OCI-LY7 (cell line): ENCODE measurements around the gene CMTM3. TPM values are rescaled to one million over a fixed set of nuclear protein-coding genes. Genes with fewer than 3 reads are reported as not detected.

Experiments
- BruUV-seq: library from RNA; stranded (reverse); fragments of 400-500 nt; replicated peaks from 2 replicates; lab custom pipeline; 2021; lab: Mats Ljungman, UMichigan
- CTCF ChIA-PET: fragments of 300-600 bp; sonication (Branson Sonifier 250); formaldehyde crosslinking; loops from one replicate; lab custom pipeline; 2022; ENCODE audit warnings: antibody characterized with exemption; ENCODE audit not compliant: unreplicated experiment; lab: Charles Lee
- POLR2A ChIA-PET: fragments of 300-600 bp; sonication (Branson Sonifier 250); formaldehyde crosslinking; loops from one replicate; lab custom pipeline; 2022; ENCODE audit warnings: antibody characterized with exemption; lab: Charles Lee
- DNase-seq: peaks from one replicate; pipeline ENCODE4 v3.0.0-alpha.2; 2015; ENCODE audit warnings: low spot score
- H2AFZ ChIP-seq: fragments of 200-600 bp; sonication (generic), shearing (Covaris generic); 2 replicates; pipeline ENCODE4 v1.6.1; 2014; ENCODE audit warnings: mild to moderate bottlenecking, antibody characterized with exemption, low read length, moderate library complexity
- H3K27ac ChIP-seq: fragments of 200-600 bp; sonication (generic); 2 replicates; pipeline ENCODE4 v1.5.1; 2014; ENCODE audit warnings: mixed run types, low read depth, mild to moderate bottlenecking, moderate library complexity, low read length, inconsistent platforms; ENCODE audit not compliant: poor library complexity, severe bottlenecking
- H3K36me3 ChIP-seq: fragments of 200-600 bp; sonication (generic); 2 replicates; pipeline ENCODE4 v1.6.1; 2014; ENCODE audit warnings: mild to moderate bottlenecking, antibody characterized with exemption, low read length, moderate library complexity, mixed read lengths; ENCODE audit not compliant: insufficient read depth
- H3K4me1 ChIP-seq: fragments of 200-600 bp; sonication (generic); 2 replicates; pipeline ENCODE4 v1.5.1; 2014; ENCODE audit warnings: mild to moderate bottlenecking, low read length; ENCODE audit not compliant: insufficient read depth, poor library complexity, severe bottlenecking
- H3K4me2 ChIP-seq: fragments of 200-600 bp; sonication (generic); 2 replicates; pipeline ENCODE4 v1.6.1; 2014; ENCODE audit warnings: mild to moderate bottlenecking, low read length
- H3K4me3 ChIP-seq: fragments of 200-600 bp; sonication (generic); 2 replicates; pipeline ENCODE4 v1.5.1; 2014; ENCODE audit warnings: mild to moderate bottlenecking, low read depth, low read length; ENCODE audit not compliant: poor library complexity, severe bottlenecking
- H3K79me2 ChIP-seq: fragments of 200-600 bp; sonication (generic); 2 replicates; pipeline ENCODE4 v1.6.1; 2016; ENCODE audit warnings: low read depth, mild to moderate bottlenecking, low read length, moderate library complexity, mixed read lengths; ENCODE audit not compliant: insufficient read depth
- H3K9me2 ChIP-seq: fragments of 200-600 bp; sonication (generic); 2 replicates; pipeline ENCODE4 v1.6.1; 2016; ENCODE audit warnings: mild to moderate bottlenecking, low read length, mixed read lengths; ENCODE audit not compliant: insufficient read depth
- H3K9me3 ChIP-seq: fragments of 200-600 bp; sonication (generic); 2 replicates; pipeline ENCODE4 v1.6.1; 2014; ENCODE audit warnings: mild to moderate bottlenecking, mixed run types, low read length, mixed read lengths
- H4K20me1 ChIP-seq: fragments of 200-600 bp; sonication (generic); 2 replicates; pipeline ENCODE4 v1.6.1; 2014; ENCODE audit warnings: mild to moderate bottlenecking, antibody characterized with exemption, low read length, moderate library complexity, mixed read lengths; ENCODE audit not compliant: insufficient read depth
- EZH2phosphoT487 ChIP-seq: fragments of 200-600 bp; sonication (generic); IDR thresholded peaks from 2 replicates; pipeline ENCODE4 v1.6.1; 2018; ENCODE audit warnings: low read depth, borderline replicate concordance, mild to moderate bottlenecking, mixed run types, antibody characterized with exemption, low read length, moderate library complexity, mixed read lengths
- intact Hi-C: fragments of 100-400 bp; cut with micrococcal nuclease; formaldehyde crosslinking; loops from one replicate; pipeline ENCODE4 v1.10.0; 2022; ENCODE audit not compliant: unreplicated experiment
- total RNA-seq, 2 experiments: library from RNA; depleted of rRNA in 1 of 2; stranded (reverse); fragments of >200 nt in 1 of 2; shearing (Covaris generic) in 1 of 2; gene quantifications; 2 replicates each; pipeline ENCODE4 v1.2.3, GENCODE V29; 2014 to 2022
- TF ChIP-seq, protein P1 (sequence below): fragments of 200-600 bp; sonication (generic); conservative IDR thresholded peaks from 2 replicates; pipeline ENCODE4 v1.5.1; 2014; ENCODE audit warnings: mild to moderate bottlenecking, antibody characterized with exemption, low read length, moderate library complexity, mixed read lengths

Gene CMTM3
- total RNA-seq, 2 experiments from 2014 or later, result 5.0 to 30.4 TPM

DNA sequence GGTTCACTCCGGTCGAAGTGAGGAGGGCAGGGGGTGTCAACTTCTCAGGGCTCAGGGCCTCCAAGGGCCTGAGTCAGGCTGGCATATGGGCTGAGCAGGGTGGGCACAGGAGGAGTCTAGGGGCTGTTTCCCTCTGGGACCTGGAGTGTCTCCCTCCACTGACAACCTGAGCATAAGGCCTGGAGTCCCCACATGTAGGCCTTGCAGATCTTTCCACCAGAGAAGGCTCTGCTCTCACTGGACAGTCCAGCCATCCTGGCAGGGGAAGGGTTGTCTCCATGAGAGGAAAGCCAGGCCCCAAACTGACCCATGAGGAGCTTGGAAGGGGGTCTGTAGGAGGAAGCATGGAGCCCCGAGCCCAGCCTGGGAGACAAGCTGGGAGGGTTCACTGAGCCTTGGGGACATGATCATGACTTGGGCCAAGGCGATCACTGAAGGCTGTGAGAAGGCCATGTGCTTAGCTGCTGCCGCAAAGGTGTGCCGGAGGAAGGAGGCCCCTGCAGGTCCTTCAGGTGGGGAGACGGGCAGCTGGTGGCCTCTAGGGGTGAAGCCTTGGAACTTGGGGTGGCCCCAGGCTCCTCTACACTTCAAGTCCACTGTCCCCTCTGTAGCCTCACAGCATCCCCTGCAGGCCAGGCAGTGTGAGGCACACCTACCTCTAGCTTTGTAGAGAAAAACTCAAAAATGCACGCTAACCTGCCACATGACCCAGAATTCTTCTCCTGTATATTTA, 15.4 kb upstream of the CMTM3 start:
- Histone ChIP-seq H3K4me1 (peaks cover 25% of the 10 kb centered on the region), H2AFZ (no peak overlapping the region), H3K9me2 (no peaks in the 10 kb centered on the region), H4K20me1 (no peaks in the 10 kb centered on the region), H3K79me2 (no peaks in the 10 kb centered on the region), H3K9me3 (no peaks in the 10 kb centered on the region), H3K36me3 (no peaks in the 10 kb centered on the region), H3K4me2 (no peak overlapping the region), H3K27ac (no peak overlapping the region), H3K4me3 (no peak overlapping the region)
- ChIA-PET CTCF (interaction anchor here (0.6 to 1.1 kb wide), 2 partner anchors 113 to 185 kb away, joined by 3 to 4 read pairs; no protein-coding TSS in a partner anchor), POLR2A (interaction anchor here (0.6 kb wide), 1 partner anchor 9 kb away, joined by 3 read pairs; no protein-coding TSS in a partner anchor)
- intact Hi-C loops, result loop anchor here (1.0 to 2.0 kb wide), 4 partner anchors 72 to 183 kb away; no protein-coding TSS in a partner anchor
- peak; percentile 75 for DNase-seq
- TF ChIP-seq, protein P1, sequence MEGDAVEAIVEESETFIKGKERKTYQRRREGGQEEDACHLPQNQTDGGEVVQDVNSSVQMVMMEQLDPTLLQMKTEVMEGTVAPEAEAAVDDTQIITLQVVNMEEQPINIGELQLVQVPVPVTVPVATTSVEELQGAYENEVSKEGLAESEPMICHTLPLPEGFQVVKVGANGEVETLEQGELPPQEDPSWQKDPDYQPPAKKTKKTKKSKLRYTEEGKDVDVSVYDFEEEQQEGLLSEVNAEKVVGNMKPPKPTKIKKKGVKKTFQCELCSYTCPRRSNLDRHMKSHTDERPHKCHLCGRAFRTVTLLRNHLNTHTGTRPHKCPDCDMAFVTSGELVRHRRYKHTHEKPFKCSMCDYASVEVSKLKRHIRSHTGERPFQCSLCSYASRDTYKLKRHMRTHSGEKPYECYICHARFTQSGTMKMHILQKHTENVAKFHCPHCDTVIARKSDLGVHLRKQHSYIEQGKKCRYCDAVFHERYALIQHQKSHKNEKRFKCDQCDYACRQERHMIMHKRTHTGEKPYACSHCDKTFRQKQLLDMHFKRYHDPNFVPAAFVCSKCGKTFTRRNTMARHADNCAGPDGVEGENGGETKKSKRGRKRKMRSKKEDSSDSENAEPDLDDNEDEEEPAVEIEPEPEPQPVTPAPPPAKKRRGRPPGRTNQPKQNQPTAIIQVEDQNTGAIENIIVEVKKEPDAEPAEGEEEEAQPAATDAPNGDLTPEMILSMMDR, result peak; percentile 87
- no peak for TF ChIP-seq EZH2phosphoT487
- BruUV-seq, result no TSS peak

DNA sequence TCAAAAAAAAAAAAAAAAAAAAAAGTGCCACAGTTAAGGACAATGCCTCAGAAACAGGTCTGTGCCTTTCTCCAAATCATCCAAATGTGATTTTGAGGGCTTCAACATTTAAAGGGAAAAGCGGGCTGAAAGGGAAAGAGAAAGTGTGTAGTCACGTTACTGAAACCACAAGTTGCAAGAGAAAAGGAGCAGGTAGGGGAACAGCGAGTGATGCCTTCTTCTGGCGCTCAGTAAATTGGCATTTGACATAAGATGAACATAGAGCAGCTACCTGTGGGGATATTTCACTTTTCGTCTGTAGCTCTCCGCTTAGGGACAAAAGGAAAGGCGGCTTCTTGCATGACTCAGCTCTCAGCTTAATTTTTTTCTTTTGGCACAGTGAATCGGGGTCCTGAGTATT, 14.2 kb upstream of the CMTM3 start:
- H3K27ac ChIP-seq, result no peak overlapping the region
- no peaks in the 10 kb centered on the region for H3K9me3 ChIP-seq
- H3K79me2 ChIP-seq, result no peaks in the 10 kb centered on the region
- H3K4me2 ChIP-seq, result peak overlapping the region; percentile 42
- peak overlapping the region; percentile 27 for H3K4me3 ChIP-seq
- TF ChIP-seq, protein P1, result no peak
- no peak for TF ChIP-seq EZH2phosphoT487
- intact Hi-C loops, result no loop called here
- ChIA-PET CTCF (interaction anchor here (0.8 to 1.1 kb wide), 2 partner anchors 182 to 186 kb away, joined by 3 to 4 read pairs; no protein-coding TSS in a partner anchor), POLR2A (interaction anchor here (0.7 kb wide), 1 partner anchor 198 kb away, joined by 3 read pairs; no protein-coding TSS in a partner anchor)
- no TSS peak for BruUV-seq
- H4K20me1 ChIP-seq, result no peaks in the 10 kb centered on the region
- H3K36me3 ChIP-seq, result no peaks in the 10 kb centered on the region
- no peaks in the 10 kb centered on the region for H3K9me2 ChIP-seq
- peak; percentile 29 for DNase-seq
- H3K4me1 ChIP-seq, result peaks cover 25% of the 10 kb centered on the region
- H2AFZ ChIP-seq, result peak overlapping the region; percentile 57; the same call in 1 of the 2 replicates

DNA sequence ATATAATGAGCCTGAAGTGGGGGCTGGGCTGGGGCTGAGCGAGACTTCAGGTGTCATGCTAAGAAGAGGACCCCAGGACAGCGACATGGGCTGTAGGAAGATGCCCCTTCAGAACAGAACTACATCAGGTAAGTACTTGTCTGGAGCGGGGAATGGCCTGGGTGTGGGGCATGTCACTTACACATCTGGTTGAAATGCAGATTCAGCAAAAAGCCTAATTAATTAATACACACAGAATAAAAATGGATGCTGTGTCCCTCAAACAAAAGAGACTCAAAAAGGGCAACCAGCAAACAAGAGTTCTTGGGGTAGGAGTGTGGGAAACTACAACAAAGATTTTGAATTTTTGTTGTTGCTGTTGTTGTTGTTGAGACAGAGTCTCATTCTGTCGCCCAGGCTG, 13.5 kb upstream of the CMTM3 start:
- H3K4me3 ChIP-seq, result no peak overlapping the region
- no peaks in the 10 kb centered on the region for H3K9me2 ChIP-seq
- ChIA-PET POLR2A (interaction anchor here (0.7 kb wide), 1 partner anchor 199 kb away, joined by 3 read pairs; no protein-coding TSS in a partner anchor), CTCF (interaction anchor here (0.8 kb wide), 1 partner anchor 182 kb away, joined by 4 read pairs; no protein-coding TSS in a partner anchor)
- no peak overlapping the region for H3K27ac ChIP-seq
- TF ChIP-seq EZH2phosphoT487, result no peak
- TF ChIP-seq, protein P1, result no peak
- H3K4me1 ChIP-seq, result peaks cover 18% of the 10 kb centered on the region
- H3K79me2 ChIP-seq, result no peaks in the 10 kb centered on the region
- no peak overlapping the region for H3K4me2 ChIP-seq
- DNase-seq, result no peak
- no peak overlapping the region for H2AFZ ChIP-seq
- no peaks in the 10 kb centered on the region for H3K36me3 ChIP-seq
- no TSS peak for BruUV-seq
- no peaks in the 10 kb centered on the region for H4K20me1 ChIP-seq
- no peaks in the 10 kb centered on the region for H3K9me3 ChIP-seq
- intact Hi-C loops, result no loop called here
